Activated naive CD8-positive, alpha-beta T cell (primary cell): ENCODE data around the gene IGFBP5.

Experiments
- H3K27ac Mint-ChIP-seq: one replicate; pipeline ENCODE4 v1.8.0; 2021; ENCODE audit warnings: mixed read lengths
- H3K27me3 Mint-ChIP-seq: one replicate; pipeline ENCODE4 v1.8.0; 2021; ENCODE audit warnings: mixed read lengths
- H3K36me3 Mint-ChIP-seq: one replicate; pipeline ENCODE4 v1.8.0; 2021; ENCODE audit warnings: mixed read lengths
- H3K4me1 Mint-ChIP-seq: one replicate; pipeline ENCODE4 v1.8.0; 2021; ENCODE audit warnings: low read depth, mixed read lengths
- H3K4me3 Mint-ChIP-seq: one replicate; pipeline ENCODE4 v1.8.0; 2021; ENCODE audit warnings: mild to moderate bottlenecking, mixed read lengths
- H3K9me3 Mint-ChIP-seq: one replicate; pipeline ENCODE4 v1.8.0; 2021; ENCODE audit warnings: low read depth, mixed read lengths

Gene IGFBP5

GRCh38 chr2:216636551-216637450 is 58.5 kb downstream of the IGFBP5 start:
- Mint-ChIP-seq H3K27me3 (peaks cover 35% of the 10 kb centered on the region), H3K27ac (no peak overlapping the region), H3K36me3 (no peaks in the 10 kb centered on the region), H3K4me3 (peak overlapping the region; percentile 28), H3K9me3 (no peaks in the 10 kb centered on the region), H3K4me1 (peaks cover 28% of the 10 kb centered on the region)

- peaks cover 36% of the 10 kb centered on the region for H3K27me3 Mint-ChIP-seq
- H3K27ac Mint-ChIP-seq, result no peak overlapping the region
- H3K4me1 Mint-ChIP-seq, result peaks cover 28% of the 10 kb centered on the region
- no peaks in the 10 kb centered on the region for H3K36me3 Mint-ChIP-seq
- no peaks in the 10 kb centered on the region for H3K9me3 Mint-ChIP-seq
- H3K4me3 Mint-ChIP-seq, result peak overlapping the region; percentile 72
Measured at GRCh38 chr2:216635701-216636550, 59.4 kb downstream of the IGFBP5 start.

GRCh38 chr2:216635171-216635570 is 60.2 kb downstream of the IGFBP5 start:
- H3K9me3 Mint-ChIP-seq, result no peaks in the 10 kb centered on the region
- peaks cover 28% of the 10 kb centered on the region for H3K4me1 Mint-ChIP-seq
- peak overlapping the region; percentile 72 for H3K4me3 Mint-ChIP-seq
- peaks cover 37% of the 10 kb centered on the region for H3K27me3 Mint-ChIP-seq
- peak overlapping the region; percentile 41 for H3K27ac Mint-ChIP-seq
- H3K36me3 Mint-ChIP-seq, result no peaks in the 10 kb centered on the region

- Mint-ChIP-seq H3K27me3 (peaks cover 34% of the 10 kb centered on the region), H3K27ac (no peak overlapping the region), H3K9me3 (no peaks in the 10 kb centered on the region), H3K36me3 (no peaks in the 10 kb centered on the region), H3K4me1 (peaks cover 28% of the 10 kb centered on the region), H3K4me3 (peak overlapping the region; percentile 84)
Measured at GRCh38 chr2:216634370-216635148, 60.8 kb downstream of the IGFBP5 start.

GRCh38 chr2:216633616-216634369 is 61.6 kb downstream of the IGFBP5 start:
- H3K4me1 Mint-ChIP-seq, result peaks cover 28% of the 10 kb centered on the region
- no peaks in the 10 kb centered on the region for H3K9me3 Mint-ChIP-seq
- H3K27me3 Mint-ChIP-seq, result peaks cover 34% of the 10 kb centered on the region
- H3K36me3 Mint-ChIP-seq, result no peaks in the 10 kb centered on the region
- peak overlapping the region; percentile 84 for H3K4me3 Mint-ChIP-seq
- H3K27ac Mint-ChIP-seq, result no peak overlapping the region

GRCh38 chr2:216632952-216633615 is 62.3 kb downstream of the IGFBP5 start, which contains the start of gene IGFBP2:
IGFBP2 (plus strand) TSS chr2:216633420; CDS start chr2:216633524, 104 bp downstream.
- Mint-ChIP-seq H3K27me3 (peaks cover 34% of the 10 kb centered on the region), H3K4me1 (peaks cover 28% of the 10 kb centered on the region), H3K9me3 (no peaks in the 10 kb centered on the region), H3K27ac (no peak within 1 kb of the TSS), H3K36me3 (no peaks in the 10 kb centered on the region), H3K4me3 (peak within 1 kb of the TSS; percentile 86)

- peaks cover 28% of the 10 kb centered on the region for H3K4me1 Mint-ChIP-seq
- H3K36me3 Mint-ChIP-seq, result no peaks in the 10 kb centered on the region
- no peak overlapping the region for H3K27ac Mint-ChIP-seq
- H3K4me3 Mint-ChIP-seq, result peak overlapping the region; percentile 86
- peaks cover 32% of the 10 kb centered on the region for H3K27me3 Mint-ChIP-seq
- no peaks in the 10 kb centered on the region for H3K9me3 Mint-ChIP-seq
Measured at GRCh38 chr2:216632346-216632951, 62.9 kb downstream of the IGFBP5 start.

GRCh38 chr2:216629784-216630183 is 65.6 kb downstream of the IGFBP5 start:
- Mint-ChIP-seq H3K36me3 (no peaks in the 10 kb centered on the region), H3K27ac (no peak overlapping the region), H3K4me3 (no peak overlapping the region), H3K4me1 (peaks cover 15% of the 10 kb centered on the region), H3K9me3 (no peaks in the 10 kb centered on the region), H3K27me3 (peaks cover 20% of the 10 kb centered on the region)

- Mint-ChIP-seq H3K27ac (no peak overlapping the region), H3K4me3 (no peak overlapping the region), H3K27me3 (peaks cover 6% of the 10 kb centered on the region), H3K4me1 (no peaks in the 10 kb centered on the region), H3K36me3 (no peaks in the 10 kb centered on the region), H3K9me3 (peaks cover 2% of the 10 kb centered on the region)
Measured at GRCh38 chr2:216626875-216627245, 68.5 kb downstream of the IGFBP5 start.

- Mint-ChIP-seq H3K4me3 (no peak overlapping the region), H3K27ac (no peak overlapping the region), H3K36me3 (no peaks in the 10 kb centered on the region), H3K4me1 (no peaks in the 10 kb centered on the region), H3K9me3 (peaks cover 2% of the 10 kb centered on the region), H3K27me3 (peaks cover 5% of the 10 kb centered on the region)
Measured at GRCh38 chr2:216626168-216626874, 69.0 kb downstream of the IGFBP5 start.

GRCh38 chr2:216624251-216624650 is 71.1 kb downstream of the IGFBP5 start:
- Mint-ChIP-seq H3K27me3 (peaks cover 3% of the 10 kb centered on the region), H3K27ac (no peak overlapping the region), H3K9me3 (peaks cover 2% of the 10 kb centered on the region), H3K4me1 (peaks cover 2% of the 10 kb centered on the region), H3K36me3 (no peaks in the 10 kb centered on the region), H3K4me3 (no peak overlapping the region)

- Mint-ChIP-seq H3K4me1 (peaks cover 2% of the 10 kb centered on the region), H3K27me3 (peaks cover 3% of the 10 kb centered on the region), H3K4me3 (no peak overlapping the region), H3K36me3 (no peaks in the 10 kb centered on the region), H3K9me3 (peaks cover 2% of the 10 kb centered on the region), H3K27ac (no peak overlapping the region)
Measured at GRCh38 chr2:216622526-216622925, 72.8 kb downstream of the IGFBP5 start.
